ENCODE measurements around the gene LINGO1. TPM values are rescaled to one million over a fixed set of nuclear protein-coding genes. Genes with fewer than 3 reads are reported as not detected.

Gene LINGO1
- total RNA-seq, 4 donors from 2014 or later = 0.49 to 1.1 (median 0.54) TPM

- no peak for TF ChIP-seq CTCF (IDR thresholded peaks at IDR 0.05; ENCODE audit: low read depth)
Observed at GRCh38 chr15:77645602-77646001, 12.9 kb upstream of the LINGO1 start.

GRCh38 chr15:77644543-77645247 is 12.0 kb upstream of the LINGO1 start:
- TF ChIP-seq CTCF (IDR thresholded peaks at IDR 0.05; ENCODE audit: low read depth) = no peak

- no peak for TF ChIP-seq CTCF (IDR thresholded peaks at IDR 0.05; ENCODE audit: low read depth)
Observed at GRCh38 chr15:77643764-77644163, 11.1 kb upstream of the LINGO1 start.

- no peak for TF ChIP-seq CTCF (IDR thresholded peaks at IDR 0.05; ENCODE audit: low read depth)
Observed at GRCh38 chr15:77642793-77643430, 10.2 kb upstream of the LINGO1 start.

- no peak for TF ChIP-seq CTCF (IDR thresholded peaks at IDR 0.05; ENCODE audit: low read depth)
Observed at GRCh38 chr15:77641999-77642398, 9.3 kb upstream of the LINGO1 start.

- no peak for TF ChIP-seq CTCF (IDR thresholded peaks at IDR 0.05; ENCODE audit: low read depth)
Observed at GRCh38 chr15:77640615-77641014, 7.9 kb upstream of the LINGO1 start.

GRCh38 chr15:77639431-77639830 is 6.7 kb upstream of the LINGO1 start:
- no peak for TF ChIP-seq CTCF (IDR thresholded peaks at IDR 0.05; ENCODE audit: low read depth)

Data from subcutaneous adipose tissue (tissue), 4 donors.